ENCODE measurements around the gene PKNOX2. TPM values are rescaled to one million over a fixed set of nuclear protein-coding genes. Genes with fewer than 3 reads are reported as not detected.

PKNOX2 gene
- total and polyA plus RNA-seq, 9 of the 15 experiments (the other 6 are each of a cell fraction or from before 2014, with no cell fraction given), result not detected

DNA sequence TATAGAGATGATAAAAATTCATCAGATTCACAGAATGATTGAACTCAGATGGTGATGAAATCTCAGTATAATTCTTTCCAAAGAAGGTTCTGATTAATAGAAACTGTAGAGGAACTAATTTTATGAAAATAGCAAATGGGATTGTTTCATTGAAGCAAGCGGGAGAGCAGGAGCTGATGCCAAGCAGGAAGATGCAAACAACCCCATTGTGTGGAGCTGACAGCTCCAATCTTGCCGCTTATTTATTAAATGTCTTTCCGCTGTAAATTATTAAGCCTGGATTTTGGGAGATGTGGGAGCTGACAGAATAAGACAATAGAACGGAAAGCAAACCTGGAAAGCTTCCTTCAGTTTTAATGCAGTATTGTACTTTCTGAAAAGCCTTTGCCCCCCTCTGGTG, 47.1 kb upstream of the PKNOX2 start:
- Histone ChIP-seq H3K79me2 (ENCODE audit: control insufficient read depth, insufficient read depth, low read length) (no peaks in the 10 kb centered on the region), H3K9me3 (replicated peaks; ENCODE audit: control insufficient read depth, insufficient read depth, low read depth, low read length) (no peaks in the 10 kb centered on the region), H4K20me1 (replicated peaks; ENCODE audit: control insufficient read depth, insufficient read depth, low read length) (no peaks in the 10 kb centered on the region), H3K4me2 (ENCODE audit: insufficient read depth, low read length) (no peak overlapping the region), H3K27ac (ENCODE audit: extremely low read depth, low read depth, low read length) (no peak overlapping the region), H3K4me3 (no peak overlapping the region), H3K4me1 (replicated peaks in 1 of 2; ENCODE audit: control insufficient read depth in 2 of 2, insufficient read depth in 2 of 2, low read length in 2 of 2) (no peaks in the 10 kb centered on the region), H2AFZ (ENCODE audit: low read depth, low read length) (no peak overlapping the region), H3K9ac (ENCODE audit: insufficient read depth in 1 of 2, low read depth in 2 of 2, low read length in 2 of 2) (no peak overlapping the region), H3K36me3 (ENCODE audit: control insufficient read depth, insufficient read depth, low read length) (no peaks in the 10 kb centered on the region), H3K27me3 (ENCODE audit: control insufficient read depth in 2 of 2, insufficient read depth in 2 of 2, low read length in 2 of 2) (peaks cover 4% of the 10 kb centered on the region in 2 experiments; a peak in 4 of 5 replicates), H3K9me1 (ENCODE audit: control insufficient read depth, insufficient read depth, low read length) (no peaks in the 10 kb centered on the region)
- intact Hi-C loops (cut with micrococcal nuclease) (no loop called here), in situ Hi-C loops (cut with MboI) (loop anchor here (10.0 kb wide), 1 partner anchor 153 kb away; no protein-coding TSS in a partner anchor)
- ATAC-seq, result no peak
- no peak for DNase-seq (ENCODE audit: extremely low read depth in 1 of 4, low spot score in 3 of 4)
- ChIA-PET CTCF (ENCODE audit: low intra/inter-chr PET ratio) (no interaction called here), POLR2A (no interaction called here)
- TF ChIP-seq MCM5 (IDR thresholded peaks at IDR 0.05; ENCODE audit: low read depth), result no peak
- WGBS (ENCODE audit: insufficient coverage, low coverage, missing lambda C conversion rate), result 6% methylated on average over 4 of the region's 4 CpGs
- FAIRE-seq, result no peak
- BruUV-seq (replicated peaks), result no TSS peak

DNA sequence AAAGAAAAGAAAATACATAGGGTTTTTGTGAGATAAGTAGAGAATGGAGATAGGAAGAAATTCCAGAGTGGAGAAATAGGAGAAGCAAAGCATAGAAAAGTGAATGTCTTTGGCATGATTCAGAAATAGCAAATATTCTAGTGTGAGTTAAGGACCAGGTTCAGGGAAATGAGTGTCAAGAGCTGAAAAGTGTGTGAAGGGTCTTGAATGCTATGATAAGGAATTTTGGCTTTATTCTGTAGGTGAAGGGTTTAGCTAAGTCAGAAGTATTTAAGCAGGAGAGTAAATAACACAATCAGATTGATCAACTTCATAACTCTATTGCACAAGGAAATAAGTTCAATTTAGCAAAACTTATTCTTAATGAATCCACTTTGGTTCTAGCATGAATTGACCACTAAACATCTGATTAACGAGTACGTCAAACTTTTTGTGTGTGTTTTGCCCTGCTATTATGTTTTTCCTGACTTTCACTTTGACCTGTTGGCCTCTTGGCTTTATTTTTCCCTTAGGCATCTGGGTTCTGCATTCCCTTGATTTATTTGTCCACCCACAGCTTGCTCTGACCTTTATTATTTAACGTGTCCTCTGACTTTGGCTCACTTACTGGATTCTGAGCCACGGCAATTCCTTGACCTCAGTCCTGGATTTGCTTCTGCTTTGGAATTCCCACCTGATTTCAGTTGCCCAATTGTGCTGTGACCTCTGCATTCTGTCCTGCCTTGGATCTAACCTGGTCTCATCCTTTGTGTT, 41.2 kb upstream of the PKNOX2 start:
- POLR2A ChIA-PET, result interaction anchor here (1.4 kb wide), 1 partner anchor 11 kb away, joined by 4 read pairs; no protein-coding TSS in a partner anchor
- H3K9ac ChIP-seq (ENCODE audit: insufficient read depth in 1 of 2, low read depth in 2 of 2, low read length in 2 of 2), result no peak overlapping the region
- no peak overlapping the region for H3K27ac ChIP-seq (ENCODE audit: extremely low read depth, low read depth, low read length)
- DNase-seq (ENCODE audit: extremely low read depth in 1 of 4, low spot score in 3 of 4), result no peak
- no peak for ATAC-seq
- no peaks in the 10 kb centered on the region for H3K4me1 ChIP-seq (replicated peaks in 1 of 2; ENCODE audit: control insufficient read depth in 2 of 2, insufficient read depth in 2 of 2, low read length in 2 of 2)
- in situ Hi-C loops (cut with MboI), result no loop called here
- peak overlapping the region; percentile 42 for H3K4me2 ChIP-seq (ENCODE audit: insufficient read depth, low read length)
- peak overlapping the region; percentile 85 for H2AFZ ChIP-seq (ENCODE audit: low read depth, low read length)
- peaks cover 6 to 11% of the 10 kb centered on the region in 2 experiments; a peak in 4 of 5 replicates for H3K27me3 ChIP-seq (ENCODE audit: control insufficient read depth in 2 of 2, insufficient read depth in 2 of 2, low read length in 2 of 2)
- CTCF ChIA-PET (ENCODE audit: low intra/inter-chr PET ratio), result no interaction called here
- TF ChIP-seq SMAD3 (CRISPR knock-in tag; conservative IDR thresholded peaks at IDR 0.05), result no peak
- no peak for TF ChIP-seq NFE2L1 (tag; IDR thresholded peaks at IDR 0.05; ENCODE audit: borderline replicate concordance, low read depth)
- TF ChIP-seq GATAD2A (IDR thresholded peaks at IDR 0.05), result no peak
- no peak for TF ChIP-seq RBM22 (IDR thresholded peaks at IDR 0.05; ENCODE audit: low read depth, low read length, poor library complexity, severe bottlenecking)
- no peak for TF ChIP-seq ZKSCAN3 (CRISPR knock-in tag; IDR thresholded peaks at IDR 0.05)
- TF ChIP-seq, protein P1, sequence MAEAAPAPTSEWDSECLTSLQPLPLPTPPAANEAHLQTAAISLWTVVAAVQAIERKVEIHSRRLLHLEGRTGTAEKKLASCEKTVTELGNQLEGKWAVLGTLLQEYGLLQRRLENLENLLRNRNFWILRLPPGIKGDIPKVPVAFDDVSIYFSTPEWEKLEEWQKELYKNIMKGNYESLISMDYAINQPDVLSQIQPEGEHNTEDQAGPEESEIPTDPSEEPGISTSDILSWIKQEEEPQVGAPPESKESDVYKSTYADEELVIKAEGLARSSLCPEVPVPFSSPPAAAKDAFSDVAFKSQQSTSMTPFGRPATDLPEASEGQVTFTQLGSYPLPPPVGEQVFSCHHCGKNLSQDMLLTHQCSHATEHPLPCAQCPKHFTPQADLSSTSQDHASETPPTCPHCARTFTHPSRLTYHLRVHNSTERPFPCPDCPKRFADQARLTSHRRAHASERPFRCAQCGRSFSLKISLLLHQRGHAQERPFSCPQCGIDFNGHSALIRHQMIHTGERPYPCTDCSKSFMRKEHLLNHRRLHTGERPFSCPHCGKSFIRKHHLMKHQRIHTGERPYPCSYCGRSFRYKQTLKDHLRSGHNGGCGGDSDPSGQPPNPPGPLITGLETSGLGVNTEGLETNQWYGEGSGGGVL (CRISPR knock-in tag; IDR thresholded peaks at IDR 0.05), result no peak
- no peak for TF ChIP-seq OTX1 (CRISPR knock-in tag; IDR thresholded peaks at IDR 0.05)
- TF ChIP-seq ZNF239 (CRISPR knock-in tag; IDR thresholded peaks at IDR 0.05), result no peak
- no peaks in the 10 kb centered on the region for H4K20me1 ChIP-seq (replicated peaks; ENCODE audit: control insufficient read depth, insufficient read depth, low read length)
- H3K79me2 ChIP-seq (ENCODE audit: control insufficient read depth, insufficient read depth, low read length), result no peaks in the 10 kb centered on the region
- H3K9me1 ChIP-seq (ENCODE audit: control insufficient read depth, insufficient read depth, low read length), result no peaks in the 10 kb centered on the region
- H3K4me3 ChIP-seq, result no peak overlapping the region
- no peaks in the 10 kb centered on the region for H3K9me3 ChIP-seq (replicated peaks; ENCODE audit: control insufficient read depth, insufficient read depth, low read depth, low read length)
- WGBS (ENCODE audit: insufficient coverage, low coverage, missing lambda C conversion rate), result 39% methylated on average over 4 of the region's 4 CpGs
- no peaks in the 10 kb centered on the region for H3K36me3 ChIP-seq (ENCODE audit: control insufficient read depth, insufficient read depth, low read length)
- intact Hi-C loops (cut with micrococcal nuclease), result no loop called here
- BruUV-seq (replicated peaks), result no TSS peak
- no peak for FAIRE-seq
